Measurements from ENCODE around the gene ACKR1. TPM values are rescaled to one million over a fixed set of nuclear protein-coding genes. Genes with fewer than 3 reads are reported as not detected.

ACKR1 gene
- polyA plus RNA-seq, 1 of the 3 experiments (the other 2 are of a cell fraction) = 0.02 TPM

GRCh38 chr1:159171688-159172501 is 32.8 kb upstream of the ACKR1 start:
- H3K36me3 ChIP-seq (replicated peaks in 1 of 2; ENCODE audit: control insufficient read depth in 1 of 2, insufficient read depth in 2 of 2, low read length in 1 of 2) = no peaks in the 10 kb centered on the region
- no peaks in the 10 kb centered on the region for H3K79me2 ChIP-seq (ENCODE audit: insufficient read depth)
- no peaks in the 10 kb centered on the region for H3K9me3 ChIP-seq
- peaks cover 0 to 11% of the 10 kb centered on the region in 2 experiments; a peak in 1 of 4 replicates for H3K4me1 ChIP-seq (ENCODE audit: control insufficient read depth in 1 of 2, insufficient read depth in 2 of 2, low read depth in 1 of 2, low read length in 1 of 2)
- ChIA-PET CTCF (interaction anchor here (2.3 to 20.8 kb wide), 3 partner anchors 10 to 35 kb away, joined by 7 to 660 read pairs (median 9); partner anchors contain the start of gene ACKR1), POLR2A (interaction anchor here (1.5 kb wide), 1 partner anchor 8 kb away, joined by 3 read pairs; no protein-coding TSS in a partner anchor)
- no peak overlapping the region for H2AFZ ChIP-seq (ENCODE audit: low read depth)
- H3K9ac ChIP-seq = no peak overlapping the region
- H3K27me3 ChIP-seq (ENCODE audit: insufficient read depth) = peaks cover 48% of the 10 kb centered on the region
- TF ChIP-seq CHD2 (IDR thresholded peaks at IDR 0.05; ENCODE audit: low read length, partially characterized antibody) = no peak
- TF ChIP-seq IRF3 (IDR thresholded peaks at IDR 0.05; ENCODE audit: low read depth, low read length) = no peak
- no peak for TF ChIP-seq NRF1 (IDR thresholded peaks at IDR 0.05; ENCODE audit: low read depth, low read length)
- no peak for TF ChIP-seq RCOR1 (IDR thresholded peaks at IDR 0.05; ENCODE audit: low read length)
- TF ChIP-seq TAF1 (IDR thresholded peaks at IDR 0.05; ENCODE audit: borderline replicate concordance, low read depth, low read length) = no peak
- peak; percentile 55; the same call in 1 of the 2 replicates for TF ChIP-seq MXI1 (IDR thresholded peaks at IDR 0.05; ENCODE audit: low read depth, low read length)
- no peak for TF ChIP-seq GABPA (IDR thresholded peaks at IDR 0.05; ENCODE audit: low read depth)
- TF ChIP-seq SIN3A (IDR thresholded peaks at IDR 0.05; ENCODE audit: borderline replicate concordance, low read depth, low read length) = no peak
- no peaks in the 10 kb centered on the region for H4K20me1 ChIP-seq (ENCODE audit: insufficient read depth)
- peak overlapping the region; percentile 73 for H3K4me2 ChIP-seq
- H3K9me2 ChIP-seq = no peaks in the 10 kb centered on the region
- 2% methylated on average over 16 of the region's 49 CpGs for WGBS (ENCODE audit: low lambda C conversion rate)
- no peaks in the 10 kb centered on the region for H3F3A ChIP-seq (replicated peaks; ENCODE audit: insufficient read depth)
- H3K4me3 ChIP-seq (ENCODE audit: low read depth in 2 of 2, low read length in 1 of 2) = peak overlapping the region; percentile 35 to 61
- DNase-seq = no peak
- peak overlapping the region in 1 of 2 experiments; percentile 19; a peak in 1 of 4 replicates for H3K27ac ChIP-seq (ENCODE audit: low read depth in 2 of 2, low read length in 1 of 2)

- H3K27me3 ChIP-seq (ENCODE audit: insufficient read depth) = peaks cover 48% of the 10 kb centered on the region
- no peaks in the 10 kb centered on the region for H3K79me2 ChIP-seq (ENCODE audit: insufficient read depth)
- H2AFZ ChIP-seq (ENCODE audit: low read depth) = no peak overlapping the region
- peak overlapping the region; percentile 73 for H3K4me2 ChIP-seq
- H3K4me3 ChIP-seq (ENCODE audit: low read depth in 2 of 2, low read length in 1 of 2) = peak overlapping the region; percentile 35 to 61; a peak in 3 of 4 replicates
- POLR2A ChIA-PET = interaction anchor here (1.5 kb wide), 1 partner anchor 9 kb away, joined by 3 read pairs; no protein-coding TSS in a partner anchor
- no peaks in the 10 kb centered on the region for H4K20me1 ChIP-seq (ENCODE audit: insufficient read depth)
- H3K9me2 ChIP-seq = no peaks in the 10 kb centered on the region
- no peaks in the 10 kb centered on the region for H3K9me3 ChIP-seq
- no peak overlapping the region for H3K9ac ChIP-seq
- H3K27ac ChIP-seq (ENCODE audit: low read depth in 2 of 2, low read length in 1 of 2) = no peak overlapping the region; a peak in 1 of 4 replicates
- no peaks in the 10 kb centered on the region for H3F3A ChIP-seq (replicated peaks; ENCODE audit: insufficient read depth)
- WGBS (ENCODE audit: low lambda C conversion rate) = 2% methylated on average over 16 of the region's 17 CpGs
- peak; percentile 83 for DNase-seq
- CTCF ChIA-PET = interaction anchor here (2.9 to 20.8 kb wide), 2 partner anchors 13 to 34 kb away, joined by 7 to 660 read pairs; partner anchors contain the start of gene ACKR1
- H3K4me1 ChIP-seq (ENCODE audit: control insufficient read depth in 1 of 2, insufficient read depth in 2 of 2, low read depth in 1 of 2, low read length in 1 of 2) = peaks cover 0 to 11% of the 10 kb centered on the region in 2 experiments; a peak in 1 of 4 replicates
- no peaks in the 10 kb centered on the region for H3K36me3 ChIP-seq (replicated peaks in 1 of 2; ENCODE audit: control insufficient read depth in 1 of 2, insufficient read depth in 2 of 2, low read length in 1 of 2)
- TF ChIP-seq EZH2phosphoT487 (IDR thresholded peaks at IDR 0.05; ENCODE audit: borderline replicate concordance, low read depth) = no peak
- TF ChIP-seq MEF2A (IDR thresholded peaks at IDR 0.05; ENCODE audit: borderline replicate concordance, low read depth) = no peak
- no peak for TF ChIP-seq RAD21 (IDR thresholded peaks at IDR 0.05; ENCODE audit: low read length)
- TF ChIP-seq, protein P1, sequence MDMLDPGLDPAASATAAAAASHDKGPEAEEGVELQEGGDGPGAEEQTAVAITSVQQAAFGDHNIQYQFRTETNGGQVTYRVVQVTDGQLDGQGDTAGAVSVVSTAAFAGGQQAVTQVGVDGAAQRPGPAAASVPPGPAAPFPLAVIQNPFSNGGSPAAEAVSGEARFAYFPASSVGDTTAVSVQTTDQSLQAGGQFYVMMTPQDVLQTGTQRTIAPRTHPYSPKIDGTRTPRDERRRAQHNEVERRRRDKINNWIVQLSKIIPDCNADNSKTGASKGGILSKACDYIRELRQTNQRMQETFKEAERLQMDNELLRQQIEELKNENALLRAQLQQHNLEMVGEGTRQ (IDR thresholded peaks at IDR 0.05; ENCODE audit: borderline replicate concordance, low read depth, low read length) = no peak
- no peak for TF ChIP-seq RCOR1 (IDR thresholded peaks at IDR 0.05; ENCODE audit: low read length)
- TF ChIP-seq NFIC (IDR thresholded peaks at IDR 0.05; ENCODE audit: borderline replicate concordance) = no peak
- TF ChIP-seq EP300 (IDR thresholded peaks at IDR 0.05; ENCODE audit: borderline replicate concordance in 1 of 2, low read depth in 1 of 2, low read length in 1 of 2) = no peak
- no peak for TF ChIP-seq GABPA (IDR thresholded peaks at IDR 0.05; ENCODE audit: low read depth)
Observed at GRCh38 chr1:159172614-159173291, 31.9 kb upstream of the ACKR1 start.
